ENCODE data around the gene RUFY2.

Gene RUFY2

GRCh38 chr10:68385740-68386139 is 21.3 kb downstream of the RUFY2 start:
- Histone ChIP-seq H3K36me3 (ENCODE audit: control insufficient read depth, insufficient read depth, low read length) (no peaks in the 10 kb centered on the region), H3K4me1 (ENCODE audit: control insufficient read depth, low read depth, low read length) (no peaks in the 10 kb centered on the region), H2AK5ac (ENCODE audit: low read length) (no peak overlapping the region), H2BK120ac (ENCODE audit: low read depth, low read length) (no peak overlapping the region), H3K18ac (ENCODE audit: low read length) (no peak overlapping the region), H3K56ac (ENCODE audit: low read length) (no peak overlapping the region), H2BK5ac (ENCODE audit: low read length) (no peak overlapping the region), H3K79me1 (ENCODE audit: low read length) (no peaks in the 10 kb centered on the region), H3K27me3 (ENCODE audit: insufficient read depth, low read length, poor library complexity) (no peaks in the 10 kb centered on the region), H3K4me2 (ENCODE audit: low read length) (no peak overlapping the region), H3K4ac (ENCODE audit: low read depth, low read length) (no peak overlapping the region), H4K5ac (ENCODE audit: low read length) (no peak overlapping the region), H2BK15ac (replicated peaks; ENCODE audit: low read depth) (no peak overlapping the region), H3K4me3 (ENCODE audit: low read length) (no peak overlapping the region), H3K23ac (ENCODE audit: low read length) (no peak overlapping the region), H3K79me2 (ENCODE audit: control insufficient read depth, insufficient read depth, low read length) (no peaks in the 10 kb centered on the region), H3K9ac (ENCODE audit: low read length) (no peak overlapping the region), H4K8ac (ENCODE audit: low read depth, low read length) (no peak overlapping the region), H3K27ac (ENCODE audit: low read depth, low read length) (no peak overlapping the region)
- no CpG with 5 or more reads among the region's 2 CpGs for WGBS (ENCODE audit: extremely low coverage, insufficient coverage, low lambda C conversion rate)
- DNase-seq, result no peak

GRCh38 chr10:68371604-68372003 is 35.5 kb downstream of the RUFY2 start:
- no peak overlapping the region for H4K5ac ChIP-seq (ENCODE audit: low read length)
- no CpG with 5 or more reads among the region's 1 CpG for WGBS (ENCODE audit: extremely low coverage, insufficient coverage, low lambda C conversion rate)

GRCh38 chr10:68367121-68367520 is 40.0 kb downstream of the RUFY2 start:
- no peak overlapping the region for H2AK5ac ChIP-seq (ENCODE audit: low read length)
- no peak overlapping the region for H3K56ac ChIP-seq (ENCODE audit: low read length)
- H3K4ac ChIP-seq (ENCODE audit: low read depth, low read length), result no peak overlapping the region
- no CpG with 5 or more reads among the region's 2 CpGs for WGBS (ENCODE audit: extremely low coverage, insufficient coverage, low lambda C conversion rate)
- no peak overlapping the region for H4K5ac ChIP-seq (ENCODE audit: low read length)
- H3K4me2 ChIP-seq (ENCODE audit: low read length), result no peak overlapping the region
- H4K8ac ChIP-seq (ENCODE audit: low read depth, low read length), result no peak overlapping the region
- H3K27ac ChIP-seq (ENCODE audit: low read depth, low read length), result no peak overlapping the region
- no peaks in the 10 kb centered on the region for H3K79me1 ChIP-seq (ENCODE audit: low read length)
- H3K36me3 ChIP-seq (ENCODE audit: control insufficient read depth, insufficient read depth, low read length), result no peaks in the 10 kb centered on the region
- no peak overlapping the region for H2BK120ac ChIP-seq (ENCODE audit: low read depth, low read length)
- no peaks in the 10 kb centered on the region for H3K27me3 ChIP-seq (ENCODE audit: insufficient read depth, low read length, poor library complexity)
- H3K23ac ChIP-seq (ENCODE audit: low read length), result no peak overlapping the region
- no peak overlapping the region for H3K4me3 ChIP-seq (ENCODE audit: low read length)
- no peak for DNase-seq
- no peak overlapping the region for H3K9ac ChIP-seq (ENCODE audit: low read length)
- H3K18ac ChIP-seq (ENCODE audit: low read length), result no peak overlapping the region
- H2BK15ac ChIP-seq (replicated peaks; ENCODE audit: low read depth), result no peak overlapping the region
- H3K79me2 ChIP-seq (ENCODE audit: control insufficient read depth, insufficient read depth, low read length), result no peaks in the 10 kb centered on the region
- H2BK5ac ChIP-seq (ENCODE audit: low read length), result no peak overlapping the region
- no peaks in the 10 kb centered on the region for H3K4me1 ChIP-seq (ENCODE audit: control insufficient read depth, low read depth, low read length)

More at GRCh38 chr10:68371604-68372003, 35.5 kb downstream of the RUFY2 start:
- Histone ChIP-seq H3K4me3 (ENCODE audit: low read length) (no peak overlapping the region), H3K4me1 (ENCODE audit: control insufficient read depth, low read depth, low read length) (no peaks in the 10 kb centered on the region), H4K8ac (ENCODE audit: low read depth, low read length) (no peak overlapping the region), H3K79me2 (ENCODE audit: control insufficient read depth, insufficient read depth, low read length) (no peaks in the 10 kb centered on the region), H3K9ac (ENCODE audit: low read length) (no peak overlapping the region), H3K27me3 (ENCODE audit: insufficient read depth, low read length, poor library complexity) (no peaks in the 10 kb centered on the region), H2BK15ac (replicated peaks; ENCODE audit: low read depth) (no peak overlapping the region), H3K18ac (ENCODE audit: low read length) (no peak overlapping the region), H2BK5ac (ENCODE audit: low read length) (no peak overlapping the region), H2AK5ac (ENCODE audit: low read length) (no peak overlapping the region), H3K56ac (ENCODE audit: low read length) (no peak overlapping the region), H3K23ac (ENCODE audit: low read length) (no peak overlapping the region), H3K79me1 (ENCODE audit: low read length) (no peaks in the 10 kb centered on the region), H2BK120ac (ENCODE audit: low read depth, low read length) (no peak overlapping the region), H3K27ac (ENCODE audit: low read depth, low read length) (no peak overlapping the region), H3K4me2 (ENCODE audit: low read length) (no peak overlapping the region), H3K36me3 (ENCODE audit: control insufficient read depth, insufficient read depth, low read length) (no peaks in the 10 kb centered on the region), H3K4ac (ENCODE audit: low read depth, low read length) (no peak overlapping the region)
- no peak for DNase-seq

GRCh38 chr10:68366600-68366999 is 40.5 kb downstream of the RUFY2 start:
- Histone ChIP-seq H2BK5ac (ENCODE audit: low read length) (no peak overlapping the region), H4K5ac (ENCODE audit: low read length) (no peak overlapping the region), H2BK120ac (ENCODE audit: low read depth, low read length) (no peak overlapping the region), H3K4ac (ENCODE audit: low read depth, low read length) (no peak overlapping the region), H2BK15ac (replicated peaks; ENCODE audit: low read depth) (no peak overlapping the region), H3K9ac (ENCODE audit: low read length) (no peak overlapping the region), H3K4me1 (ENCODE audit: control insufficient read depth, low read depth, low read length) (no peaks in the 10 kb centered on the region), H4K8ac (ENCODE audit: low read depth, low read length) (no peak overlapping the region), H3K4me2 (ENCODE audit: low read length) (no peak overlapping the region), H3K23ac (ENCODE audit: low read length) (no peak overlapping the region), H2AK5ac (ENCODE audit: low read length) (no peak overlapping the region), H3K18ac (ENCODE audit: low read length) (no peak overlapping the region), H3K27ac (ENCODE audit: low read depth, low read length) (no peak overlapping the region), H3K56ac (ENCODE audit: low read length) (no peak overlapping the region), H3K27me3 (ENCODE audit: insufficient read depth, low read length, poor library complexity) (no peaks in the 10 kb centered on the region), H3K79me1 (ENCODE audit: low read length) (no peaks in the 10 kb centered on the region), H3K79me2 (ENCODE audit: control insufficient read depth, insufficient read depth, low read length) (no peaks in the 10 kb centered on the region), H3K4me3 (ENCODE audit: low read length) (no peak overlapping the region), H3K36me3 (ENCODE audit: control insufficient read depth, insufficient read depth, low read length) (no peaks in the 10 kb centered on the region)
- no peak for DNase-seq
- no CpG with 5 or more reads among the region's 5 CpGs for WGBS (ENCODE audit: extremely low coverage, insufficient coverage, low lambda C conversion rate)

- no peak overlapping the region for H4K8ac ChIP-seq (ENCODE audit: low read depth, low read length)
- no peak overlapping the region for H2BK120ac ChIP-seq (ENCODE audit: low read depth, low read length)
- DNase-seq, result no peak
- H3K4me1 ChIP-seq (ENCODE audit: control insufficient read depth, low read depth, low read length), result no peaks in the 10 kb centered on the region
- H2AK5ac ChIP-seq (ENCODE audit: low read length), result no peak overlapping the region
- no peak overlapping the region for H2BK5ac ChIP-seq (ENCODE audit: low read length)
- no peak overlapping the region for H2BK15ac ChIP-seq (replicated peaks; ENCODE audit: low read depth)
- no peak overlapping the region for H3K4ac ChIP-seq (ENCODE audit: low read depth, low read length)
- no peaks in the 10 kb centered on the region for H3K36me3 ChIP-seq (ENCODE audit: control insufficient read depth, insufficient read depth, low read length)
- no peak overlapping the region for H3K23ac ChIP-seq (ENCODE audit: low read length)
- no peaks in the 10 kb centered on the region for H3K79me2 ChIP-seq (ENCODE audit: control insufficient read depth, insufficient read depth, low read length)
- H3K9ac ChIP-seq (ENCODE audit: low read length), result no peak overlapping the region
- no CpG with 5 or more reads among the region's 2 CpGs for WGBS (ENCODE audit: extremely low coverage, insufficient coverage, low lambda C conversion rate)
- H3K4me2 ChIP-seq (ENCODE audit: low read length), result no peak overlapping the region
- H3K79me1 ChIP-seq (ENCODE audit: low read length), result no peaks in the 10 kb centered on the region
- no peak overlapping the region for H3K4me3 ChIP-seq (ENCODE audit: low read length)
- H3K18ac ChIP-seq (ENCODE audit: low read length), result no peak overlapping the region
- H3K27ac ChIP-seq (ENCODE audit: low read depth, low read length), result no peak overlapping the region
- no peak overlapping the region for H3K56ac ChIP-seq (ENCODE audit: low read length)
- no peaks in the 10 kb centered on the region for H3K27me3 ChIP-seq (ENCODE audit: insufficient read depth, low read length, poor library complexity)
- H4K5ac ChIP-seq (ENCODE audit: low read length), result no peak overlapping the region
These were observed 41.5 kb downstream of the RUFY2 start for GRCh38 chr10:68365611-68366010.

GRCh38 chr10:68364101-68364886 is 42.8 kb downstream of the RUFY2 start:
- Histone ChIP-seq H3K4me2 (ENCODE audit: low read length) (no peak overlapping the region), H2AK5ac (ENCODE audit: low read length) (no peak overlapping the region), H2BK15ac (replicated peaks; ENCODE audit: low read depth) (no peak overlapping the region), H3K79me1 (ENCODE audit: low read length) (no peaks in the 10 kb centered on the region), H4K5ac (ENCODE audit: low read length) (no peak overlapping the region), H4K8ac (ENCODE audit: low read depth, low read length) (no peak overlapping the region), H3K18ac (ENCODE audit: low read length) (no peak overlapping the region), H3K4me1 (ENCODE audit: control insufficient read depth, low read depth, low read length) (no peaks in the 10 kb centered on the region), H3K9ac (ENCODE audit: low read length) (no peak overlapping the region), H2BK5ac (ENCODE audit: low read length) (no peak overlapping the region), H2BK120ac (ENCODE audit: low read depth, low read length) (no peak overlapping the region), H3K36me3 (ENCODE audit: control insufficient read depth, insufficient read depth, low read length) (no peaks in the 10 kb centered on the region), H3K56ac (ENCODE audit: low read length) (no peak overlapping the region), H3K4me3 (ENCODE audit: low read length) (no peak overlapping the region), H3K27ac (ENCODE audit: low read depth, low read length) (no peak overlapping the region), H3K23ac (ENCODE audit: low read length) (no peak overlapping the region), H3K79me2 (ENCODE audit: control insufficient read depth, insufficient read depth, low read length) (no peaks in the 10 kb centered on the region), H3K27me3 (ENCODE audit: insufficient read depth, low read length, poor library complexity) (no peaks in the 10 kb centered on the region), H3K4ac (ENCODE audit: low read depth, low read length) (no peak overlapping the region)
- no peak for DNase-seq
- 100% methylated on average over 1 of the region's 3 CpGs for WGBS (ENCODE audit: extremely low coverage, insufficient coverage, low lambda C conversion rate)
